Thyroid gland (tissue), 4 donors: ENCODE measurements around the gene OR13C4.

Experiments used
- CTCF ChIP-seq, 6 experiments: fragments of 200-600 bp in 3 of 6; fragments of 450-650 bp in 3 of 6; sonication (generic) in 3 of 6; IDR thresholded peaks; one replicate each; pipeline ENCODE4 v1.5.1; 2016 to 2019; ENCODE audit warnings: antibody characterized with exemption in 6 of 6, mild to moderate bottlenecking in 2 of 6, inconsistent platforms in 1 of 6, moderate library complexity in 1 of 6
- POLR2A ChIP-seq, 2 donors: fragments of 450-650 bp; IDR thresholded peaks; one replicate each; pipeline ENCODE4 v1.6.1; 2017; ENCODE audit warnings: antibody characterized with exemption in 2 of 2, mild to moderate bottlenecking in 2 of 2, moderate library complexity in 1 of 2

GRCh38 chr9:104482921-104483570, 44.0 kb downstream of the OR13C4 start:
- TF ChIP-seq CTCF (IDR thresholded peaks at IDR 0.05): no peak
- TF ChIP-seq POLR2A (IDR thresholded peaks at IDR 0.05): no peak
